HuH-7.5 (cell line): ENCODE data around the gene UBP1.
"Not testable (repeated sequence)": the region's sequence is repeated elsewhere in the genome, so short reads cannot be mapped to it uniquely, and the experiment has no call there.

ENCODE experiments used
- DNase-seq: peaks from one replicate; pipeline ENCODE4 v3.0.0; 2011; ENCODE audit warnings: low spot score

UBP1 gene

DNA sequence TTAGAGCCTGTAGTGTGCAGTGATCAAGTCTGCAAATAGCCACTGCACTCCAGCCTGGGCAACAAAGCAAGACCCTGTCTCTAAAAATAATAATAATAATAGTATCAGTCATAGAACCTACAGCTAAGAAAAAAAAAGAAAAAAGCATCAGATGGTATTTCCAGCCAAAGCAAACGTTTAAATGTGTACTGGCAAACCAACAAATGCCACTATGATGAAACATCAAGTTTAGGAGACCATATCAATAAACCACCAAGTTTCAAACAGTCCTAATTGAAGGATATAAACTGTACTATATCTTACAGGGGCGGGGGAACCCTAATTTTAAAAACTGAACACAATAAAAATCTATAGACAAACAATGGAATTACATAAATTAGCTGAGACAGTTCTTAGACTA, 6.4 kb downstream of the UBP1 start:
- no peak for DNase-seq

GRCh38 chr3:33430571-33430970, 9.6 kb downstream of the UBP1 start:
- no peak for DNase-seq

DNA sequence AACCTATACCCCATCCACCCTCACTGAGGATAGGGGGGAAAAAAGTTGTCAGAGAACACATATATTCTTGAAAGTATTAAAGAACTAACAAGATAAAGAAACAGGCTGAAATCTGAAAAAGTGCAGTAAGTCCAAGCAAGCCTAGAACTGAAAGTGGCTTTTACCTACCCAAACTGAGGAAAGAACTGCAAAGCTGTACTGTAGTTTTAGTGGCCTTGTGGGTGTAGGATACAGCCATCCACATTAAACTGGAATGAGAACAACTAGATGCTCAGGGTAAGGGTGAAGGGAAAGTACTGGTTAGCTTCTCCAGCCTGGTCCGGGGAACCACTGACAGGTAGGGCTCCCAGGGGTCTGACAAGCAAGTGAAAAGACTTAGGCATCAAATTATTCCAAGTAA, 10.1 kb downstream of the UBP1 start:
- DNase-seq: no peak

- not testable (repeated sequence) for DNase-seq
Observed at GRCh38 chr3:33429306-33429705, 10.9 kb downstream of the UBP1 start.

DNA sequence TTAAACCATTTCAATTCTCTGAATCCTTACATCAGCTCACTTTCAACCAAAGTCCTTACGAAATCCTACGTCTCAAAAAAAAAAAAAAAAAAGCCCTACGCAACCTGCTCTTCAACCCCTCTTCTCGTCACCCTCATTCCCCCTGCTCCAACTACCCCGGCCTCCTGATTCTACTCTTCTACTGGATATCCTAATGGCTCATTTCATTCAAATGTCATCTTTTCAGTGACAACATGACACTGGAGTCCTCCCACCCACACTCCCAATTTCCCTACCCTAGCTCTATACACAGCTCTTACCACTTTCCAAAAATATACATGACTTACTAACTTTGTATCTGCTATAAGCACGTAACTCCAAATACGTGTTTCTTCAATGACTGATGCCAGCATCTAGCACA, 11.5 kb downstream of the UBP1 start:
- DNase-seq: no peak

DNA sequence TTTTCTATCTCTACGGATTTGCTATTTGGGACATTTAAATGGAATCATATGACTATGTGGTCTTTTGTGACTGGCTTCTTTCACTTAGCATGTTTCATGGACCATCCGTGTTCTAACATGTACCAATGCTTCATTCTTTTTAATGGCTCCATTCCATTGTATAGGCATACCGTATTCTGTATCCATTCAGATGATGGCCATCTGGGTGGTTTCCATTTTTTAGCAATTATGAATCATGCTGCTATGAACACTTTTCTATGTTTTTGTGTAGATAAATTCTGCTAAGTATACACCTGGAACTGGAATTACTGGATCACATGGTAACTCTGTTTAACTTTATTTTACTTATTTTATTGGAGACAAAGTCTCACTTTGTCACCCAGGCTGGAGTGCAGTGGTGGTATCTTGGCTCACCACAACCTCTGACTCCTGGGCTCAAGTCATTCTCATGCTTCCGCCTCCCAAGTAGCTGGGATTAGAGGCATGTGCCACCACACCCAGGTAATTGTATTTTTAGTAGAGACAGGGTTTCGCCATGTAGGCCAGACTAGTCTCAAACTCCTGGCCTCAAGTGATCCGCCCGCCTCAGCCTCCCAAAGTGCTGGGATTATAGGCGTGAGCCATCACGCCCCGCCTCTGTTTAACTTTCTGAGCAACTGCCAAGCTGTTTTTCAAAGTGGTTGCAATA, 13.4 kb downstream of the UBP1 start:
- DNase-seq: no peak

DNA sequence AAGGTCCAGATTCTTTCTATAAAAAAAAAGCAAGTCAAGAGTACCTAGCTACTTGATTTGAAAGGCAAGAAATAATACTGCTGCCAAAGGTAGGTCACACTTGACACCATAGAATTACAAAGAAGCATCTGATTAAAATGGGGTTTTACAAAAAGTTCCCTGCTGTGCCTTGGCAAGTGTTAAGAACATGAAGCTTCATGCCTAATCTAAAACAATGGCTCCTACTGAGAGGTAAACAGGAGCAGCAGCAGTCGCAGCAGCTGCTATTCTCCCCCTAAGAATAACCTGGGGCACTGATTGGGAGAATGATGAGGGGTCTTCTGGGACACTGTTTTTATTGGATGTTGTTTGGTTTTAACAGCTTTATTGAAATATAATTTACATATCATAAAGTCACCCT, 14.1 kb downstream of the UBP1 start:
- DNase-seq: no peak

DNA sequence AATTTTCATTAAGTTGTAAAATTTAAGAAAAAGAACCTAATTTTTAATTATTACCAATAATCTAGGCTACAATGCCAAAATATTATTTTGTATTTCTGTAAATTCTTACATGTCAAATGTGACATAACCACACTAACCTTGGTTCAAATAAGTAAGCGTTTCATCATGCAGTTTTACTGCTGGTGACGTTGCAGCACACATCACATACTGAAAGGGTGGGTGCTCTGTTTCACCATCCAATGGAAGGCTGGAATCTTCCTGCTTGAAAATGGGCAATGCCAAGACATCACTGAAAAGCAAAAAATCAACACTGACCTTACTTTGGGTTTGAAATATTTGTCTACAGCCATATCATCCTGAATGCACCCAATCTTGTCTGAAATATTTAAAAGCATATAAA, 14.8 kb downstream of the UBP1 start:
- DNase-seq: no peak

- DNase-seq: no peak
Observed at GRCh38 chr3:33424606-33425452, 15.4 kb downstream of the UBP1 start.

GRCh38 chr3:33420966-33421365, 19.2 kb downstream of the UBP1 start:
- DNase-seq: no peak

DNA sequence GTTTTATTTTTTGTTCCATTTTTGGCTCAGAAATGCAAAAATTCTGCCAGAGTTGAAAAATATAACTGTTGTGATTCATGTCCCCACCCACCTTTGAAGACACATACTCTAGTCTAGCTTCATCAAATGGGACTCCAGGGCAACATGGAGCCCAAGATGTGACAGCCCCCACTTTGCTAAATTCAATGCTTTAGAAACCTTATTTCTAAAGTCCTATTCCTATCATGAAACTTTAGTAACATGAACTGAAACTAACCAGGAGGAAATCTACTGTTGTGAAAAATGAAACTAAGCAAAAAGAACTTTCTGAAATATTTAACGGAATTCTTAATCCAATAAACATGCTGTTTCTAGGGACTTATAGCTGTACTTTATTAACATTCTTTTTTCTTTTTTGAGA, 20.3 kb downstream of the UBP1 start:
- no peak for DNase-seq

DNA sequence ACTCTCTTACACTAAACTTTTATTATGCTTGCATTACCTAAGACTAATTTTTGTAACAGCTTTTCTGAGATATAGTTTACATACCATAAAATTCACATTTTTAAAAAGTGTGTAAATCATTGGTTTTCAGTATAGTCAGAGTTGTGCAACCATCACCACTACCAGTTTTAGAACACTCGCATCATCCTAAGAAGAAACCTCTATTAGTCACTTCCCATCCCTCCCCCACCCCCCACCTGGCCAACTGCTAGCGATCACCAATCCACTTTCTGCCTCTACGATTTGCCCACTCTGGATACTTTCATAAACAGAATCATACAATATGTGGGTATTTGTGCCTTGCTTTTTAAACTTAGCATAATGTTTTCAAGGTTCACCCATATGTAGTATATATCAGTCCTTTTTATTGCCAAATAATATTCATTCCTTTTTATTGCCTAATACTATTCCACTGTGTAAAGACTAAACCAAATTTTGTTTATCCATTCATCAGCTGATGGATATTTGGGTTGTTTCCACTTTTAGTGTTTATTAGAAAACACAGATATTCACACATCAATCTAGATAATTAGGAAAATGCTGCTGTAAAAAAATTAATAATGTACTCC, 23.0 kb downstream of the UBP1 start:
- DNase-seq: no peak

GRCh38 chr3:33410816-33411215, 29.4 kb downstream of the UBP1 start:
- DNase-seq: not testable (repeated sequence)

DNA sequence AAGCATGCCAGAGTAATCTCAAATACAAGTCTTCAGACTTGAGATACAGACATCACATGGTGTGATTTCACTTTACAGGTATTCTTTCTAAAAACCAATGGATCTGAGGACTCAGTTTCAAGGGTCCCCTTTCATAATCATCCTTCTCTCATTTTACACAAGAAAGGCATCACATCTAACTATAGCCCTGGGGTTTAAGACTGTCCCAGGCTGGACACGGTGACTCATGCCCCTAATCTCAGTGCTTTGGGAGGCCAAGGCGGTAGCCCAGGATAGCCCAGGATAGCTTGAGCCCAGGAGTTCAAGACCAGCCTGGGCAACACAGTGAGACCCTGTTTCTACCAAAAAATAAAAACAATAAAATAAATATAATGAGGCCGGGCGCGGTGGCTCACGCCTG, 36.4 kb downstream of the UBP1 start:
- no peak for DNase-seq

DNA sequence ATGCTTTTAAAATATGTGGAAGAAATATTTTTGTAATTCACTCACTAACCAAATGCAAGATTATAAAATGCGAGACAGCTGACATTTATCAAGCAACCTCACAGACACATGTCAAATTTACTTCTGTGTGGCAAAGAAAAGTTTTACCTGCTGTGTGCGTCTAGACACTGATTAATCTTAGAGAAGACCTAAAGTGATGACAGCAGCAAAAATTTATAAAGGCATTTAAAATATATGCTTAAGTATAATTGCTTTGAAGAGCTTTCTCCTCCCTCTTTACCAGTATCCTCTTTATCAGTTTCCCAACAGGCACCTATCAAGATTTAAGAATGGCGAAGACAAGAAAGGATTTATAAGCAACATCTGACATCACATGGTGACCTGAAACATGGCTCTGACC, 37.3 kb downstream of the UBP1 start:
- no peak for DNase-seq

DNA sequence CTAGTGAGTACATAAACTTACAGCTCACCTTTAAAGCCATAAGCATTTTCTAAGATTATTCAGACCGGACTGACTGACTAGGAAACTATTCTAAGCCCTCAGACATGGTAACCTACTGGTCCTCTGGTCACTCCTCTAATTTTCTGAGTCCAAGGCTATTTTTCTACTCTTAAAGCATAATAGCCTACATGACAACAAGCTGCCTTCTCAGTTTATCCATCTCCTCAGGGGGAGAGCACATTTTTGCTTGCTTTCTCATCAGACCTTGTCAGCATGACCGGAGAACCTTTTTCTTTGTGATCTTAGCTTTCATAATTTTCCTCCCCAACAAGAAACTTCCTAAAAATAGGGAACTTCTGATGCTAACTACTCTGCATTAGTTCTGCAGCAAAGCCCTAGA, 38.4 kb downstream of the UBP1 start:
- DNase-seq: no peak

GRCh38 chr3:33398410-33398809, 41.8 kb downstream of the UBP1 start:
- DNase-seq: no peak

DNA sequence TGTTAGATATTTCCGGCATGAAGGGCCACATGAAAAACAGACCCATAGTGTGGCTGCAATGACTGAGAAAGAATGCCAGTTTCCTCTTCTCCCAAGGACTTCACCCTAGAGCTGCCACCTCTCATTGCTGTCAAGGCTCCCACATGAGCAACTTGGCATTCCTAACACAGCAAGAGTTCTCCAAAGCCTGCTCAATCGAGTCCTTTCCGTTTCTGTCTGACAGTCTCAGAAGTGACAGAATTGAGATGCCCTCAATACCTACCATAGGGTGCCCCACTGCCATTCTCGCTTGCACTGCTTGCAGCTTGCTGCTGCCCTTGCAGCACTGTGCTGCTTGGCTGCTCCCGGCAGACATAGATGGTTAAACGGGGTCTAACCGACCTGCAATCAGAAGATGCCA, 44.3 kb downstream of the UBP1 start:
- DNase-seq: no peak

DNA sequence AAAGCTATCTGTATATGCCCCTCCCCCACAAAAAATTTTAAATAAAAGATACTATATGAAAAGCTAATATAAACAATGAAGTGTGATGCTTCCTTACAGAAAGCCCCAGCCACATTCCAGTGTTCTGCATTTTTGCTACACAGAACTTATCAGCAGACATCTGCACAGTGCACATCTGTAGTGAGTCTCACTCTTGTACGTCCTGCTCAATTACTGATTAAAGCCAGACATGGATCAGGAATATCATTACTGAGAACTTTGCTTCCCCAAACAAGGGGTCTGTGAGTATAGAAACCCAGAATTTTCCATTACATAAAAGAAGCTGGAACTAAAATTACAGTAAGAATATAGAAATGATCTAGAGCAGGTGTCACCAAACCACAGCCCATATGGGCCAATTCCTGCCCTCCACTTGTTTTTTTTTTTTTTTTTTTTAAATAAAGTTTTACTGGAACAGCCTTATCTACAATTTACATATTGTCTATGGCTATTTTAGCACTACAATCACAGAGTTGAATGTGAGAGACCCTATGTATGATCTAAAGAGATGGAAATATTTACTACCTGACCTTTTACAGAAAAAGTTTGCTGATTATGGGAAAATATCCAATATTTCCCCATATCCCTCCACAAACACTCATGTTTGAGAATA, 45.7 kb downstream of the UBP1 start:
- no peak for DNase-seq

DNA sequence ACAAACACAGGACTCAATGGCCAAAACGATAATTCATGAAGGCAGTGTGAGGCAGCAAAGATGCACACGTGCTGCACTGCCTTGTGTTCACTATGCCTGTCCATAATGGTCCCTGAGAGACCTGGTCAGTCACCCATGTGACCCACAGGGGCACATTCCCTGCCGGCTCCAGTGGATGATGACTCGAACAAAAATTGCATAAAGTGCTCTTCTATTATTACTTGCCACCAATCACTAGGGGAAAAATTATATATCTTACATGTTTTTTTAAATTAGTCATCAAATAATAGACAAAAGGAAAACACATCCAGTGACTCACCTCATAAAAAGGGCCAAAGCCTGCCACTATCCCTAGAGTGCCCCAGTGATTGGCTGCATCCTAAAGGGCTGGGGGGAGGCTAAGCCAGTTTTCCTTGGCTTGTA, 47.5 kb downstream of the UBP1 start:
- no peak for DNase-seq

GRCh38 chr3:33392144-33392543, 48.1 kb downstream of the UBP1 start:
- no peak for DNase-seq

GRCh38 chr3:33391255-33391995, 48.8 kb downstream of the UBP1 start:
- DNase-seq: no peak
